K562 (cell line): Measurements from ENCODE around the gene GRIPAP1. TPM values are rescaled to one million over a fixed set of nuclear protein-coding genes. Genes with fewer than 3 reads are reported as not detected.
A peak's percentile ranks its signal among the peaks of the same experiment; 100 is the strongest.

Source experiments
- AFF4 ChIP-seq: sonication (generic); formaldehyde crosslinking; IDR thresholded peaks from 2 replicates; pipeline ENCODE4 v1.8.0; 2023; ENCODE audit warnings: mild to moderate bottlenecking, missing genetic modification reagents
- ARID1B ChIP-seq: fragments of 450-650 bp; IDR thresholded peaks from 2 replicates; pipeline ENCODE4 v1.6.1; 2016; ENCODE audit warnings: antibody characterized with exemption, mild to moderate bottlenecking, inconsistent platforms
- BRCA1 ChIP-seq, 2 experiments: fragments of 450-650 bp in 1 of 2; sonication (generic) in 1 of 2; formaldehyde crosslinking in 1 of 2; IDR thresholded peaks; 2 replicates each; pipeline versions ENCODE4 v1.5.0 to v1.6.1; 2017 to 2020; ENCODE audit warnings: mild to moderate bottlenecking in 1 of 2, missing genetic modification reagents in 1 of 2
- C11orf30 ChIP-seq: fragments of 450-650 bp; IDR thresholded peaks from 2 replicates; pipeline ENCODE4 v1.6.1; 2016; ENCODE audit warnings: low read depth, mild to moderate bottlenecking
- CSDE1 ChIP-seq, 2 experiments: fragments of 450-650 bp; IDR thresholded peaks; 2 replicates each; pipeline ENCODE4 v1.6.1; 2016; ENCODE audit warnings: mild to moderate bottlenecking in 1 of 2
- DLX4 ChIP-seq: fragments of 250-450 bp; sonication (Bioruptor Pico); IDR thresholded peaks from 2 replicates; pipeline ENCODE4 v1.6.1; 2021; ENCODE audit warnings: mild to moderate bottlenecking
- ETV5 ChIP-seq: sonication (generic); formaldehyde crosslinking; IDR thresholded peaks from 2 replicates; pipeline ENCODE4 v1.4.0; 2020; ENCODE audit warnings: low read depth, mild to moderate bottlenecking, missing genetic modification reagents
- HMGN3 ChIP-seq: IDR thresholded peaks from 2 replicates; pipeline ENCODE4 v1.6.1; 2011; ENCODE audit warnings: borderline replicate concordance, low read depth, mild to moderate bottlenecking, mixed read lengths, low read length; ENCODE audit not compliant: insufficient read length; ENCODE audit errors: extremely low read depth
- HNRNPK ChIP-seq: fragments of 200-400 bp; formaldehyde crosslinking; IDR thresholded peaks from one replicate; pipeline ENCODE4 v1.6.1; 2018; ENCODE audit warnings: mild to moderate bottlenecking, low read depth, low read length; ENCODE audit not compliant: poor library complexity, severe bottlenecking
- ILF3 ChIP-seq: fragments of 450-650 bp; IDR thresholded peaks from 2 replicates; pipeline ENCODE4 v1.6.1; 2018; ENCODE audit warnings: antibody characterized with exemption, mild to moderate bottlenecking, moderate library complexity, borderline replicate concordance
- KDM4B ChIP-seq, 2 experiments: fragments of 450-650 bp in 1 of 2; sonication (generic) in 1 of 2; IDR thresholded peaks; 2 replicates each; pipeline ENCODE4 v1.6.1; 2016 to 2017; ENCODE audit warnings: borderline replicate concordance in 2 of 2, antibody characterized with exemption in 1 of 2, low read depth in 1 of 2, mild to moderate bottlenecking in 1 of 2
- KLF1 ChIP-seq: fragments of 450-650 bp; IDR thresholded peaks from 2 replicates; pipeline ENCODE4 v1.6.1; 2016; ENCODE audit warnings: missing genetic modification characterization, missing compliant biosample characterization
- LCOR ChIP-seq: sonication (generic); formaldehyde crosslinking; IDR thresholded peaks from 2 replicates; pipeline ENCODE4 v1.8.0; 2022; ENCODE audit warnings: mild to moderate bottlenecking, missing genetic modification reagents
- NFYB ChIP-seq: IDR thresholded peaks from 2 replicates; pipeline ENCODE4 v1.6.1; 2011; ENCODE audit warnings: mild to moderate bottlenecking, moderate library complexity; ENCODE audit not compliant: insufficient read length; ENCODE audit errors: extremely low read depth
- NONO ChIP-seq, 2 experiments: fragments of 200-400 bp in 1 of 2; fragments of 450-650 bp in 1 of 2; formaldehyde crosslinking in 1 of 2; IDR thresholded peaks; 2 replicates each; pipeline ENCODE4 v1.6.1; 2017; ENCODE audit warnings: low read depth in 2 of 2, mild to moderate bottlenecking in 2 of 2, moderate library complexity in 2 of 2, low read length in 1 of 2
- NR2F6 ChIP-seq: fragments of 450-650 bp; formaldehyde crosslinking; IDR thresholded peaks from 2 replicates; pipeline ENCODE4 v1.4.0; 2020; ENCODE audit warnings: mild to moderate bottlenecking
- SMARCA4 ChIP-seq: fragments of 450-650 bp; IDR thresholded peaks from 2 replicates; pipeline ENCODE4 v1.6.1; 2016
- TSHZ1 ChIP-seq: fragments of 250-450 bp; sonication (Bioruptor Pico); IDR thresholded peaks from 2 replicates; pipeline ENCODE4 v1.4.0; 2020; ENCODE audit warnings: mild to moderate bottlenecking, moderate library complexity
- ZEB2 ChIP-seq: fragments of 450-650 bp; IDR thresholded peaks from 2 replicates; pipeline ENCODE4 v1.6.1; 2016
- ZNF165 ChIP-seq: fragments of 250-450 bp; sonication (Bioruptor Pico); IDR thresholded peaks from 2 replicates; pipeline ENCODE4 v1.4.0; 2020; ENCODE audit warnings: borderline replicate concordance
- ZNF354B ChIP-seq: fragments of 250-450 bp; sonication (Bioruptor Pico); IDR thresholded peaks from 2 replicates; pipeline ENCODE4 v1.4.0; 2020
- ZNF57 ChIP-seq: fragments of 450-650 bp; formaldehyde crosslinking; IDR thresholded peaks from 2 replicates; pipeline ENCODE4 v1.4.0; 2020; ENCODE audit warnings: mild to moderate bottlenecking, moderate library complexity
- ZNF668 ChIP-seq: fragments of 250-450 bp; sonication (Bioruptor Pico); IDR thresholded peaks from 2 replicates; pipeline ENCODE4 v1.8.0; 2022; ENCODE audit warnings: mild to moderate bottlenecking, inconsistent platforms
- polyA plus RNA-seq, 8 experiments: library from polyadenylated mRNA; depleted of rRNA in 4 of 8; stranded (reverse) in 5 of 8; unstranded in 3 of 8; fragments of >200 nt; fragmentation: Nextera tagmentation in 2 of 8; fragmentation: Illumina TruSeq in 1 of 8; extraction: Ambion mirVana in 2 of 8; extraction: Trizol in 1 of 8; gene quantifications; 2 replicates each; pipeline versions ENCODE4 v1.2.1 to v1.2.3, GENCODE V29; 2011 to 2014; ENCODE audit warnings: inconsistent platforms in 1 of 8, missing spikeins in 1 of 8
- total RNA-seq, 7 experiments: library from RNA; depleted of rRNA in 6 of 7; stranded (reverse); fragments of >200 nt in 6 of 7; fragmentation: Illumina TruSeq in 2 of 7; extraction: Trizol in 2 of 7; gene quantifications; 2 replicates each; pipeline versions ENCODE4 v1.2.1 to v1.2.3, GENCODE V29; 2011 to 2021; ENCODE audit warnings: low replicate concordance in 1 of 7

GRIPAP1 gene
- total and polyA plus RNA-seq, 9 of the 15 experiments (the other 6 are each of a cell fraction or from before 2014, with no cell fraction given): 4.1 to 41.6 (median 24.0) TPM

- TF ChIP-seq AFF4 (no peak), ZNF165 (CRISPR knock-in tag) (no peak), CSDE1 (IDR thresholded peaks at IDR 0.05) (no peak), KDM4B (IDR thresholded peaks at IDR 0.05; ENCODE audit: borderline replicate concordance in 2 of 2, low read depth in 1 of 2) (no peak), ETV5 (no peak), C11orf30 (peak; percentile 98), LCOR (CRISPR knock-in tag) (no peak), NFYB (peak; percentile 3), ILF3 (no peak), HMGN3 (no peak), KLF1 (tag) (no peak), NONO (IDR thresholded peaks at IDR 0.05; ENCODE audit: low read depth in 2 of 2, low read length in 1 of 2) (no peak), ZNF57 (CRISPR knock-in tag) (no peak), NR2F6 (no peak), ZNF668 (CRISPR knock-in tag) (peak; percentile 86; the same call in 1 of the 2 replicates), ARID1B (peak; percentile 94), BRCA1 (IDR thresholded peaks at IDR 0.05) (no peak), BRCA1 (CRISPR knock-in tag; IDR thresholded peaks at IDR 0.05) (no peak), SMARCA4 (peak; percentile 90), ZEB2 (peak; percentile 89), DLX4 (CRISPR knock-in tag) (no peak), HNRNPK (no peak), ZNF354B (CRISPR knock-in tag) (no peak), TSHZ1 (CRISPR knock-in tag) (0 out of 2 replicates have a peak, but pooled peaks have one; percentile 4)
These were observed 61.6 kb downstream of the GRIPAP1 start (continued) for GRCh38 chrX:48940404-48940955.
